Body of pancreas (tissue), 4 donors: ENCODE data around the gene TKFC.

ENCODE experiments used
- POLR2A ChIP-seq, 3 donors: fragments of 450-650 bp; IDR thresholded peaks; one replicate each; pipeline ENCODE4 v1.6.1; 2016; ENCODE audit warnings: antibody characterized with exemption in 3 of 3, mild to moderate bottlenecking in 2 of 3
- TF ChIP-seq, protein P1 (sequence below), 7 experiments: fragments of 450-650 bp in 4 of 7; fragments of 200-600 bp in 3 of 7; sonication (generic) in 3 of 7; IDR thresholded peaks; one replicate each; pipeline ENCODE4 v1.5.1; 2016 to 2019; ENCODE audit warnings: antibody characterized with exemption in 7 of 7

- TF ChIP-seq POLR2A (IDR thresholded peaks at IDR 0.05) = peak; percentile 75 to 94 (median 92)
- TF ChIP-seq, protein P1, sequence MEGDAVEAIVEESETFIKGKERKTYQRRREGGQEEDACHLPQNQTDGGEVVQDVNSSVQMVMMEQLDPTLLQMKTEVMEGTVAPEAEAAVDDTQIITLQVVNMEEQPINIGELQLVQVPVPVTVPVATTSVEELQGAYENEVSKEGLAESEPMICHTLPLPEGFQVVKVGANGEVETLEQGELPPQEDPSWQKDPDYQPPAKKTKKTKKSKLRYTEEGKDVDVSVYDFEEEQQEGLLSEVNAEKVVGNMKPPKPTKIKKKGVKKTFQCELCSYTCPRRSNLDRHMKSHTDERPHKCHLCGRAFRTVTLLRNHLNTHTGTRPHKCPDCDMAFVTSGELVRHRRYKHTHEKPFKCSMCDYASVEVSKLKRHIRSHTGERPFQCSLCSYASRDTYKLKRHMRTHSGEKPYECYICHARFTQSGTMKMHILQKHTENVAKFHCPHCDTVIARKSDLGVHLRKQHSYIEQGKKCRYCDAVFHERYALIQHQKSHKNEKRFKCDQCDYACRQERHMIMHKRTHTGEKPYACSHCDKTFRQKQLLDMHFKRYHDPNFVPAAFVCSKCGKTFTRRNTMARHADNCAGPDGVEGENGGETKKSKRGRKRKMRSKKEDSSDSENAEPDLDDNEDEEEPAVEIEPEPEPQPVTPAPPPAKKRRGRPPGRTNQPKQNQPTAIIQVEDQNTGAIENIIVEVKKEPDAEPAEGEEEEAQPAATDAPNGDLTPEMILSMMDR (IDR thresholded peaks at IDR 0.05) = no peak
These were observed 28.9 kb downstream of the TKFC start, which contains the start of the genes CYB561A3 and TMEM138 for GRCh38 chr11:61361741-61362541.
